BJ (cell line): ENCODE measurements around the gene OGFR. TPM values are rescaled to one million over a fixed set of nuclear protein-coding genes. Genes with fewer than 3 reads are reported as not detected.

Experiments
- CTCF ChIA-PET: fragments of 350-600 bp; formaldehyde crosslinking; extraction: SDS; loops from one replicate; lab custom pipeline; 2021; ENCODE audit warnings: antibody characterized with exemption, inconsistent platforms; lab: Yijun Ruan, JAX
- POLR2A ChIA-PET: fragments of 300-600 bp; sonication (Branson Sonifier 250); formaldehyde crosslinking; extraction: SDS; loops from one replicate; lab custom pipeline; 2021; ENCODE audit warnings: antibody characterized with exemption; lab: Charles Lee
- DNase-seq: peaks from one replicate; pipeline ENCODE4 v3.0.0-alpha.2; 2011; ENCODE audit warnings: low read depth
- H3K27me3 ChIP-seq: 2 replicates; pipeline ENCODE4 v1.6.0; 2011; ENCODE audit warnings: low read length; ENCODE audit not compliant: control insufficient read depth, insufficient read depth
- H3K36me3 ChIP-seq: 2 replicates; pipeline ENCODE4 v1.5.1; 2011; ENCODE audit warnings: low read length; ENCODE audit not compliant: control insufficient read depth, insufficient read depth
- H3K4me3 ChIP-seq: 2 replicates; pipeline ENCODE4 v1.5.1; 2011; ENCODE audit warnings: low read depth, mild to moderate bottlenecking, control low read depth, low read length
- polyA plus RNA-seq: library from polyadenylated mRNA; depleted of rRNA; stranded (reverse); fragments of >200 nt; gene quantifications from 2 replicates; pipeline ENCODE4 v1.2.3, GENCODE V29; 2011
- TF ChIP-seq, protein P1 (sequence below): IDR thresholded peaks from 2 replicates; pipeline ENCODE4 v1.5.1; 2011; ENCODE audit warnings: low read depth, mild to moderate bottlenecking, control low read depth, inconsistent platforms, low read length, moderate library complexity; ENCODE audit not compliant: insufficient read depth

Gene OGFR
- polyA plus RNA-seq, 1 experiment = 34.2 TPM

DNA sequence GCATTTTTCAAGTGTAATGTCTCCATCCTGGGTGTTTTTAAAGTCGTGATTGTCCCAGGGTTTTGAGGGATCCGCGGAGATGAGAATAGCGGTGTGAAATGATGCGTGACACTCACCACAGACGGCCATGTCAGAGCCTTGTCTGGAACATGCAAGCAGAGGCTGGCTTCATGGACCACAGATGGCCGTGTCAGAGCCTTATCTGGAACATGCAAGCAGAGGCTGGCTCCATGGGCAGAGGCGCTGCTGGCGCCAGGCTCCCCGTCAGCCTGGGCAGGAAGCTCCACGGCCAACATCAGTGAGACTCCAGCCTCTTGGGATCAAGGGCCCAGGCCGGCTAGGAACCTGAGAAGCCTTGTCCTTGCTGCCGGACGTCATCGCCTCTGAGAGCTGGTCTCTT is 16.0 kb upstream of the OGFR start:
- H3K4me3 ChIP-seq = no peak overlapping the region
- TF ChIP-seq, protein P1, sequence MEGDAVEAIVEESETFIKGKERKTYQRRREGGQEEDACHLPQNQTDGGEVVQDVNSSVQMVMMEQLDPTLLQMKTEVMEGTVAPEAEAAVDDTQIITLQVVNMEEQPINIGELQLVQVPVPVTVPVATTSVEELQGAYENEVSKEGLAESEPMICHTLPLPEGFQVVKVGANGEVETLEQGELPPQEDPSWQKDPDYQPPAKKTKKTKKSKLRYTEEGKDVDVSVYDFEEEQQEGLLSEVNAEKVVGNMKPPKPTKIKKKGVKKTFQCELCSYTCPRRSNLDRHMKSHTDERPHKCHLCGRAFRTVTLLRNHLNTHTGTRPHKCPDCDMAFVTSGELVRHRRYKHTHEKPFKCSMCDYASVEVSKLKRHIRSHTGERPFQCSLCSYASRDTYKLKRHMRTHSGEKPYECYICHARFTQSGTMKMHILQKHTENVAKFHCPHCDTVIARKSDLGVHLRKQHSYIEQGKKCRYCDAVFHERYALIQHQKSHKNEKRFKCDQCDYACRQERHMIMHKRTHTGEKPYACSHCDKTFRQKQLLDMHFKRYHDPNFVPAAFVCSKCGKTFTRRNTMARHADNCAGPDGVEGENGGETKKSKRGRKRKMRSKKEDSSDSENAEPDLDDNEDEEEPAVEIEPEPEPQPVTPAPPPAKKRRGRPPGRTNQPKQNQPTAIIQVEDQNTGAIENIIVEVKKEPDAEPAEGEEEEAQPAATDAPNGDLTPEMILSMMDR = no peak
- POLR2A ChIA-PET = no interaction called here
- H3K36me3 ChIP-seq = no peaks in the 10 kb centered on the region
- no peaks in the 10 kb centered on the region; the same call in 1 of the 2 replicates for H3K27me3 ChIP-seq
- DNase-seq = no peak
- CTCF ChIA-PET = interaction anchor here (1.0 to 1.5 kb wide), 4 partner anchors 114 to 289 kb away, joined by 3 to 4 read pairs (median 3); no protein-coding TSS in a partner anchor

DNA sequence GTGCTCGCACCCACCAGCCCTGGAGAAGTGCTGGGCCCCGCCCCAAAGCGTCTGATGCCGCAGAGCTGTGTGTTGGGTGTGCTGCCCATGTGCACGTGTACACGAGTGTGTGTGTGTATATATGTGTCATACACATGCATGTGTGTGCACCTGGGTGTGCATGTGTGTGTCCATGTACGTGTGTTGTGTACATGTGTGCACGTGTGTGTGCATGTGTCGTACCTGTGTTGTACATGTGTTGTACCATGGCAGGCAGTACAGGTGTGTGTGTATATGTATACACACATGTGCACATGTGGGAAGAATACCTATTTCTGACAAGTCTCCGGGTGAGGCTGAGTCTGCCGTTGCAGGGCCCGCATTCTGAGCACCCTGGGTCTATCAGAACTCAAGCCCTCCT is 14.6 kb upstream of the OGFR start:
- ChIA-PET CTCF (interaction anchor here (0.6 to 2.7 kb wide), 10 partner anchors 8 to 274 kb away, joined by 3 to 39 read pairs (median 5); no protein-coding TSS in a partner anchor), POLR2A (no interaction called here)
- TF ChIP-seq, protein P1 = no peak
- H3K4me3 ChIP-seq = no peak overlapping the region
- no peak for DNase-seq
- no peaks in the 10 kb centered on the region; the same call in 1 of the 2 replicates for H3K27me3 ChIP-seq
- no peaks in the 10 kb centered on the region for H3K36me3 ChIP-seq

DNA sequence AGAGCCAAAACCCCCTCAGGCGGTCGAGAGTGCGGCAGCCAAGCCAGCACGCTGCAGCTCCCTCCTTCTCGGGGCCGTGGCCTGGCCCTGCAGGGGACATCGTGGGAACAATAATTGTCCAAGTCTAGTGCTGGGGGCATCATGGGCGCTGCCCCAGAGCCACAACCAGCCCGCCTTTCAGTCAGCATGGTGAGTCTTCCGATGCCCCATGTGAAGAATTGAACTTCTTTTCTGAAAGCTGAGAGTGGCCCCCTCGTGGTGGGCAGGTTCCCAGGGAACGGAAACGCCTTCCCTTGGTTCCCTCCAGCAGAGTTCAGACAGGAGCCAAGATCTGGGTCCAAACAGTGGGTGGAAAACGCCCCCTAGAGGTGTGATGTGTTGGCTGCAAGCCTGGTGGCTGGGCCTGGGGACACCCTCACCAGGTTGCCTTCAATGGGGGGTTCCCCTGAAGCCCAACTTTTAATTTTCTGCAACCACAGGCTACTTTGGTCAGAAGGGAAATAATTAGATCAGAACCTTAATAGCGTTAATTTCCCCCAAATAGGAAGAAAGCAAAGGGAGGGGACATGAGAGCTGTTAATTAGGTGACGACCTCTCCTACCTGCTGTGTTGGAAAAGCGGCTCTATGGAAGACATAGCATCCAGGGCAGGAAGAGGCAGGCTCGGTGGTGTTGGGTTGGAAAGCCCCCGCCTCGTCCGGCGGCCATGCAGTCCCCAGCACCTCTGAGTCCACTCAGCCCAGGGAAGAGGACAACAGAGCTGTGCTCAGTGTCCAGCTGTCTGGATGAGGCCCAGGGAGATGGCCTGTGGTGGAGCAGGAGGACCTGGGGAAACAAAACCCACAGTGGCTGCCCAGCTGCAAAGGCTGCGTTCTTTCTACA is 13.1 kb upstream of the OGFR start:
- H3K4me3 ChIP-seq = no peak overlapping the region
- peak; percentile 47 for DNase-seq
- TF ChIP-seq, protein P1 = peak; percentile 98
- ChIA-PET CTCF (interaction anchor here (0.6 to 2.7 kb wide), 40 partner anchors 9 to 408 kb away, joined by 3 to 72 read pairs (median 5); partner anchors contain the start of gene SLCO4A1), POLR2A (no interaction called here)
- H3K36me3 ChIP-seq = no peaks in the 10 kb centered on the region
- no peaks in the 10 kb centered on the region; the same call in 1 of the 2 replicates for H3K27me3 ChIP-seq

DNA sequence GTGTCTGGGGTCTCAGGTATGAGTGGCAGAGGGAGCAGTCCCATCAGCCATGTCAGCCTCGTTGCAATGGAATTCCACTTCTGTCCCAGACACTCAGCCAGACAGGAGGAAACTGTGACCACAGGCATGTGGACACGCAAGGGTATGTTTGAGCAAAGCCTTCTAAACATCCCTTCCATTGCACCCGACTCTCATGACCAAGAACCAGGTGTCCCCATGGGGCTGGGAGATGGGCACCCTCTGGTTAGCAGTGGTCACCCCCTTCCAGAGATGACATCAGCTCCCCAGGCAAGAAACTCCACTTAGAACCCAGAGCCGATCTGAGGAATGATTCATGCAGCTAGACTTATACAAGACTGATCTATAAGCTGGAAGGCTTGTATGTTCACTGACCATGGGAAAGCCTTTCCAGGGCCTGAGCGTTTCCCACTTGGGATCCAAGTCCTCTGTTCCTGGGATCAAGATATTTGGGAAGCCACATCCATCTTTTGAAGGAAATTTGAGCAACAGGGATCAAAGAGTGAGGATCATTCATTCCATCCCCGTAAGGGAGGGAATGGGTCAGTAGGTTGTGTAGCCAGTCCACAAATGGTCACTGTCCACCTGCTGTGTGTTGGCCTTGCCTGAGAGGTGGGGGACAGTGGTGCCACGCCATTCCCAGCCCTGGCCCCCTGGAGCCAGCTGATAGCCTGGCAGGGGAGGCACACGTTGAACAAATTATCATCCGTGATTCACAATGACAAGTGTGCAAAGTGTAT is 12.3 kb upstream of the OGFR start:
- no peak overlapping the region for H3K4me3 ChIP-seq
- no peaks in the 10 kb centered on the region; the same call in 1 of the 2 replicates for H3K27me3 ChIP-seq
- ChIA-PET CTCF (interaction anchor here (0.6 to 2.7 kb wide), 32 partner anchors 10 to 409 kb away, joined by 3 to 72 read pairs (median 6); partner anchors contain the start of gene SLCO4A1), POLR2A (no interaction called here)
- H3K36me3 ChIP-seq = no peaks in the 10 kb centered on the region
- TF ChIP-seq, protein P1 = no peak
- no peak for DNase-seq
